A673 (cell line): ENCODE measurements around the gene LITAF. TPM values are rescaled to one million over a fixed set of nuclear protein-coding genes. Genes with fewer than 3 reads are reported as not detected.
A peak's percentile ranks its signal among the peaks of the same experiment; 100 is the strongest.

Experiments used
- Bru-seq: library from RNA; stranded (reverse); fragments of 400-500 nt; gene quantifications from one replicate; lab custom pipeline; 2021; lab: Mats Ljungman, UMichigan
- BruChase-seq, 2 experiments: library from RNA; stranded (reverse); fragments of 400-500 nt; gene quantifications; one replicate each; lab custom pipeline; 2021; lab: Mats Ljungman, UMichigan
- BruUV-seq: library from RNA; stranded (reverse); fragments of 400-500 nt; replicated peaks from 2 replicates; lab custom pipeline; 2021; lab: Mats Ljungman, UMichigan
- CTCF ChIA-PET: fragments of 300-600 bp; sonication (Branson Sonifier 250); formaldehyde crosslinking; loops from one replicate; lab custom pipeline; 2022; ENCODE audit warnings: antibody characterized with exemption; lab: Charles Lee
- POLR2A ChIA-PET: fragments of 300-600 bp; sonication (Branson Sonifier 250); formaldehyde crosslinking; loops from one replicate; lab custom pipeline; 2022; ENCODE audit warnings: antibody characterized with exemption; ENCODE audit not compliant: low non-redundant PET; lab: Charles Lee
- DNase-seq: peaks from one replicate; pipeline ENCODE4 v3.0.0-alpha.2; 2015; ENCODE audit warnings: low spot score
- H3K27ac ChIP-seq: fragments of 200-600 bp; sonication (generic); 2 replicates; pipeline ENCODE4 v1.5.1; 2016; ENCODE audit warnings: mixed run types, low read depth, mild to moderate bottlenecking, mixed read lengths, antibody characterized with exemption, low read length; ENCODE audit not compliant: poor library complexity, severe bottlenecking
- H3K27me3 ChIP-seq: fragments of 200-600 bp; sonication (generic); replicated peaks from 2 replicates; pipeline ENCODE4 v1.6.1; 2017; ENCODE audit warnings: mixed run types, low read depth, mild to moderate bottlenecking, mixed read lengths, antibody characterized with exemption, low read length; ENCODE audit not compliant: insufficient read depth, poor library complexity
- H3K36me3 ChIP-seq: fragments of 200-600 bp; sonication (generic); 2 replicates; pipeline ENCODE4 v1.6.1; 2016; ENCODE audit warnings: mixed run types, mild to moderate bottlenecking, mixed read lengths, antibody characterized with exemption, low read length; ENCODE audit not compliant: insufficient read depth, poor library complexity, severe bottlenecking
- H3K4me1 ChIP-seq: fragments of 200-600 bp; sonication (generic); 2 replicates; pipeline ENCODE4 v1.6.1; 2017; ENCODE audit warnings: mixed run types, mild to moderate bottlenecking, mixed read lengths, antibody characterized with exemption, low read length; ENCODE audit not compliant: insufficient read depth, poor library complexity, severe bottlenecking
- H3K4me3 ChIP-seq: fragments of 200-600 bp; sonication (generic); 2 replicates; pipeline ENCODE4 v1.5.1; 2016; ENCODE audit warnings: low read depth, mixed run types, mild to moderate bottlenecking, mixed read lengths, low read length; ENCODE audit not compliant: poor library complexity, severe bottlenecking
- H3K9me3 ChIP-seq: fragments of 200-600 bp; sonication (generic); 2 replicates; pipeline ENCODE4 v1.6.1; 2016; ENCODE audit warnings: mixed run types, low read depth, mild to moderate bottlenecking, mixed read lengths, antibody characterized with exemption, low read length; ENCODE audit not compliant: poor library complexity, severe bottlenecking
- CTCF ChIP-seq: fragments of 300-800, 200-600 bp; sonication (generic); conservative IDR thresholded peaks from 2 replicates; pipeline ENCODE4 v1.5.1; 2017; ENCODE audit warnings: low read depth, mild to moderate bottlenecking, antibody characterized with exemption, low read length, moderate library complexity, mixed read lengths
- EZH2 ChIP-seq: fragments of 200-600 bp; sonication (generic); IDR thresholded peaks from 2 replicates; pipeline ENCODE4 v1.6.1; 2017; ENCODE audit warnings: borderline replicate concordance, low read depth, mild to moderate bottlenecking, mixed read lengths, antibody characterized with exemption, low read length; ENCODE audit not compliant: poor library complexity, severe bottlenecking
- intact Hi-C: fragments of 100-400 bp; cut with micrococcal nuclease; formaldehyde crosslinking; loops from one replicate; pipeline ENCODE4 v1.10.0; 2022; ENCODE audit not compliant: unreplicated experiment
- long read RNA-seq: library from polyadenylated mRNA; stranded (forward); transcript quantifications from one replicate; pipeline ENCODE4 v2.0.0, GENCODE V29; 2022
- total RNA-seq: library from RNA; stranded (reverse); gene quantifications from 2 replicates; pipeline ENCODE4 v1.2.3, GENCODE V29; 2021

The LITAF gene
- 6.9 and 12.2 TPM in 2 replicates for total RNA-seq
- percentile 31 among the genes with signal in this experiment for Bru-seq, nascent RNA
- percentile 31 among the genes with signal in this experiment for BruChase-seq, experiment 1, labeled RNA remaining after a 2-hour chase
- percentile 37 among the genes with signal in this experiment for BruChase-seq, experiment 2, labeled RNA remaining after a 6-hour chase
- long read RNA-seq, transcript LITAF-205 (4 exons, 1,118 nt), result minor isoform, 8 of 29 reads
- long read RNA-seq, transcript LITAF-221 (4 exons, 2,467 nt), result major isoform, 13 of 29 reads
- long read RNA-seq, partial matches to known transcripts, result 2 of 29 reads
- long read RNA-seq, other reads (novel, unspliced or antisense), result 6 of 29 reads

GRCh38 chr16:11586856-11587642 is at the start of gene LITAF:
TSS of gene LITAF (minus strand) at chr16:11586919. CDS start at chr16:11556730, 30,189 bp downstream.
- TF ChIP-seq CTCF, result no peak
- TF ChIP-seq EZH2, result no peak
- BruUV-seq, result no TSS peak
- peak; percentile 18 for DNase-seq
- intact Hi-C loops, result no loop called here
- Histone ChIP-seq H3K27me3 (peaks cover 15% of the 10 kb centered on the region), H3K4me3 (peak within 1 kb of the TSS; percentile 59), H3K4me1 (peaks cover 10% of the 10 kb centered on the region), H3K27ac (no peak within 1 kb of the TSS), H3K36me3 (no peaks in the 10 kb centered on the region), H3K9me3 (no peaks in the 10 kb centered on the region)
- POLR2A ChIA-PET, result interaction anchor here (0.7 kb wide), 1 partner anchor 466 kb away, joined by 5 read pairs; no protein-coding TSS in a partner anchor
- CTCF ChIA-PET, result interaction anchor here (0.6 kb wide), 1 partner anchor 28 kb away, joined by 6 read pairs; no protein-coding TSS in a partner anchor

GRCh38 chr16:11636172-11636721 is 49.5 kb upstream of the LITAF start:
- TF ChIP-seq EZH2, result no peak
- no peak for TF ChIP-seq CTCF
- H3K9me3 ChIP-seq, result no peaks in the 10 kb centered on the region
- BruUV-seq, result no TSS peak
- H3K27me3 ChIP-seq, result no peaks in the 10 kb centered on the region
- H3K27ac ChIP-seq, result no peak overlapping the region
- no peak for DNase-seq
- H3K36me3 ChIP-seq, result no peaks in the 10 kb centered on the region
- ChIA-PET POLR2A (no interaction called here), CTCF (no interaction called here)
- peaks cover 13% of the 10 kb centered on the region for H3K4me1 ChIP-seq
- no peak overlapping the region for H3K4me3 ChIP-seq
- intact Hi-C loops, result no loop called here

- no peak for DNase-seq
- no peak overlapping the region for H3K4me3 ChIP-seq
- intact Hi-C loops, result no loop called here
- H3K9me3 ChIP-seq, result no peaks in the 10 kb centered on the region
- no TSS peak for BruUV-seq
- H3K4me1 ChIP-seq, result peaks cover 8% of the 10 kb centered on the region
- ChIA-PET CTCF (no interaction called here), POLR2A (no interaction called here)
- no peak overlapping the region for H3K27ac ChIP-seq
- no peaks in the 10 kb centered on the region for H3K27me3 ChIP-seq
- TF ChIP-seq CTCF (no peak), EZH2 (no peak)
- no peaks in the 10 kb centered on the region for H3K36me3 ChIP-seq
These were observed 49.0 kb upstream of the LITAF start for GRCh38 chr16:11635679-11636171.
